ENCODE results near the gene MSH4.
A peak's percentile ranks its signal among the peaks of the same experiment; 100 is the strongest.
"Not testable (repeated sequence)": the region's sequence is repeated elsewhere in the genome, so short reads cannot be mapped to it uniquely, and the experiment has no call there.

MSH4 gene

GRCh38 chr1:75796376-75797272 lies at the start of gene MSH4:
TSS of gene MSH4 (plus strand) at chr1:75796882. CDS start at chr1:75796986, 104 bp downstream.
- DNase-seq (ENCODE audit: low spot score): no peak

DNA sequence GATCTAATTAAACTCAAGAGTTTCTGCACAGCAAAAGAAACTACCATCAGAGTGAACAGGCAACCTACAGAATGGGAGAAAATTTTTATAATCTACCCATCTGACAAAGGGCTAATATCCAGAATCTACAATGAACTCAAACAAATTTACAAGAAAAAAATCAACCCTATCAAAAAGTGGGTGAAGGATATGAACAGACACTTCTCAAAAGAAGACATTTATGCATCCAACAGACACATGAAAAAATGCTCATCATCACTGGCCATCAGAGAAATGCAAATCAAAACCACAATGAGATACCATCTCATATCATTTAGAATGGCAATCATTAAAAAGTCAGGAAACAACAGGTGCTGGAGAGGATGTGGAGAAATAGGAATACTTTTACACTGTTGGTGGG lies 39.5 kb upstream of the MSH4 start:
- not testable (repeated sequence) for DNase-seq (ENCODE audit: low spot score)

DNA sequence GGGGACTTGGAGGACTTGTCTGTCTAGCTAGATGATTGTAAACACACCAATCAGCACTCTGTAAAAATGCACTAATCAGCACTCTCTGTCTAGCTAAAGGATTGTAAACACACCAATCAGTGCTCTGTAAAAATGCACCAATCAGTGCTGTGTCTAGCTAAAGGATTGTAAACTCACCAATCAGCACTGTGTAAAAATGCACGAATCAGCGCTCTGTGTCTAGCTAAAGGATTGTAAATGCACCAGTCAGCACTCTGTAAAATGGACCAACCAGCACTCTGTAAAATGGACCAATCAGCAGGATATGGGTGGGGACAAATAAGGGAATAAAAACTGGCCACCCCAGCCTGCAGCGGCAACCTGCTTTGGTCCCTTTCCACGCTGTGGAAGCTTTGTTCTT lies 38.1 kb upstream of the MSH4 start:
- not testable (repeated sequence) for DNase-seq (ENCODE audit: low spot score)

GRCh38 chr1:75764057-75764655 lies 32.5 kb upstream of the MSH4 start:
- DNase-seq (ENCODE audit: low spot score): no peak

GRCh38 chr1:75765697-75766355 lies 30.9 kb upstream of the MSH4 start:
- peak; percentile 70 for DNase-seq (ENCODE audit: low spot score)

GRCh38 chr1:75768016-75768415 lies 28.7 kb upstream of the MSH4 start:
- peak; percentile 4 for DNase-seq (ENCODE audit: low spot score)

DNA sequence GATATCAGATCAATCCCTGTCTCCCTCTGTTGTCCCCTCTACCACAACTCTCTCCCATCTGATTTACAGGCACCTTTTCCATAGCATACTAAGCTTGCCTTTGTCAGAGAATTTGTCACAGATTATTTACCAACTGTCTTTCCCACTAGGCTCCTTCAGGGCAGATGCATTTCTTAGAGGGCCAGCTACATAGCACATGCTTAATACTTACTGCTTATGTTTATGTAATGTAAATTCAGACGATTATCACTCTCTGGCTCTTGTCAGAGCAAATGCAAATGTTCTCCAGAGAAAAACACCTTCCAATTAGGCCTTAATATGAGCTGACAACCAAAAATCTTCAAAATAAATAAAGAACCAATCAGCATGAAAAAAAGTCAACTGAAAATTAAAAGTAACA lies 25.9 kb upstream of the MSH4 start:
- no peak for DNase-seq (ENCODE audit: low spot score)

DNA sequence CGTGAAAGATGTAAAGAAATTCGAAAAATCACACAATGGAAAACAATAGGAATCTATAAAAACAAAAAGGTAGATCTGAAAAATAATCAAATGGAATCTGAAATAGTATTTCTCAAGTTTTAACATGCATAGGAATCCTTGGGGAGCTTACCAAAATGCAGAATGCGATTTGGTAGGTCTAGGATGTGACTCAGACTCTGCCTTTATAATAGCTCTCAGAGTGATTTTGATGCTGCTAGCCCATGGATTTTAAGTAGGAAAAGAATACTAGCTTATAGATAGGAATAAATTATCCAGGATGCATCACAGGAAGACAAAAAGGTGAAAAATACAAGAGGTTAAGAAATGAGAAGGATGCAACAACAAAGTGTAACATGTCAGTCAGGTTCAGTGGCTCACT lies 24.7 kb upstream of the MSH4 start:
- no peak for DNase-seq (ENCODE audit: low spot score)

DNA sequence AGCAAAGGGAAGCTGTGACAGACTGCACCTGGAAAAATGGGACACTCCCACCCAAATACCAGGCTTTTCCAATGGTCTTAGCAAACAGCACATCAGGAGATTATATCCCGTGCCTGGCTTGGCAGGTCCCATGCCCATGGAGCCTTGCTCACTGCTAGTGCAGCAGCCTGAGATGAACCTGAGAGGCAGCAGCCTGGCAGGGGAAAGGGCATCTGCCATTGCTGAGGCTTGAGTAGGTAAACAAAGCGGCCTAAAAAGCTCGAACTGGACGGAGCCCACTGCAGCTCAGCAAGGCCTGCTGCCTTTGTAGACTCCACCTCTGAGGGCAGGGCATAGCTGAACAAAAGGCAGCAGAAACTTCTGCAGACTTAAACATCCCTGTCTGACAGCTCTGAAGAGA lies 18.9 kb upstream of the MSH4 start:
- not testable (repeated sequence) for DNase-seq (ENCODE audit: low spot score)

DNA sequence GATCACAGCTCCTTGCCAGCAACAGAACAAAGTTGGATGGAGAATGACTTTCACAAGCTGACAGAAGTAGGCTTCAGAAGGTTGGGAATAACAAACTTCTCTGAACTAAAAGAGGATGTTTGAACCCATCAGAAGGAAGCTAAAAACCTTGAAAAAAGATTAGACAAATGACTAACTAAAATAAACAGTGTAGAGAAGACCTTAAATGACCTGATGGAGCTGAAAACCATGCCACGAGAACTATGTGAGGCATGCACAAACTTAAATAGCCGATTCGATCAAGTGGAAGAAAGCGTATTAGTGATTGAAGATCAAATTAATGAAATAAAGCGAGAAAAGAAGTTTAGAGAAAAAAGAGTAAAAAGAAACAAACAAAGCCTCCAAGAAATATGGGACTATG lies 18.0 kb upstream of the MSH4 start:
- DNase-seq (ENCODE audit: low spot score): not testable (repeated sequence)

GRCh38 chr1:75780183-75780582 lies 16.5 kb upstream of the MSH4 start:
- not testable (repeated sequence) for DNase-seq (ENCODE audit: low spot score)

DNA sequence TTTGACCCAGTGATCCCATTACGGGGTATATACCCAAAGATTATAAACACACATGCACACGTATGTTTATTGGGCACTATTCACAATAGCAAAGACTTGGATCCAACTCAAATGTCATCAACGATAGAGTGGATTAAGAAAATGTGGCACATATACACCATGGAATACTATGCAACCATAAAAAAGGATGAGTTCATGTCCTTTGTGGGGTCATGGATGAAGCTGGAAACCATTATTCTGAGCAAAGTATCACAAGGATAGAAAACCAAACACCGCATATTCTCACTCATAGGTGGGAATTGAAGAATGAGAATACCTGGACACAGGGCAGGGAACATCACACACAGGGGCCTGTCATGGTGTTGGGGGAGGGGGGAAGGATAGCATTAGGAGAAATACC lies 12.8 kb upstream of the MSH4 start:
- DNase-seq (ENCODE audit: low spot score): not testable (repeated sequence)

DNA sequence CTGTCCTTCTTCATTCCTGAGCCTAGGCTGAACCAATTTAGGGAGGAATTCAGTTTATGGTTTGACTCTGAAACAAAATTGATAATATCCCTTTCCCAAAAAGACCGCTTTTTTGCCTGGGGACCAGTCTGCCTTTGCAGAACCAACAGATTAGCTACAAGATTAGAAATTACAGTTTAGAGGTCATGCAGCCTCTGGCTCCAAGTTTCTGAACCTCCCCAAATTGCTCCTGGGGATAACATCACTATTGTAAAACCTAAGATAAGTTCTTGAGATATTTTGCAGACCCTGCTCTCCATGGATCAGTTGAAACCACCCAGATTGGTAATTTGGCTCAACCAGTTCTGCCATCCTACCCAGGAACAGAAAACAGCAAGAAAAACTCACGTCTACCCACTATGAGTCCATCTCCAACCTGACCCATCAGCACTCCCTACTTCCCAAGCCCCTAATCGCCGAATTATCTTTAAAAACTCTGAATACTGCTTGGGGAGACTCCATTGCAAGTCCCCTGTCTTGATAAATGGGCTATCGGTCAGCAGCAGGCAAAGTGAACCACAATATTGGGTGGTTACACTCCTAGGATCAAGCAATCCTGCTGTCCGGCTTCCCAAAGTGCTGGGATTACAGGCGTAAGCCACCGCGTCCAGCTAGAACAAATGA lies 11.2 kb upstream of the MSH4 start:
- DNase-seq (ENCODE audit: low spot score): peak; percentile 7

- DNase-seq (ENCODE audit: low spot score): peak; percentile 99
Measured at GRCh38 chr1:75785983-75786853, 10.5 kb upstream of the MSH4 start, which contains the start of gene RABGGTB. TSS of gene RABGGTB (plus strand) at chr1:75786256. CDS start at chr1:75786272, 16 bp downstream.

DNA sequence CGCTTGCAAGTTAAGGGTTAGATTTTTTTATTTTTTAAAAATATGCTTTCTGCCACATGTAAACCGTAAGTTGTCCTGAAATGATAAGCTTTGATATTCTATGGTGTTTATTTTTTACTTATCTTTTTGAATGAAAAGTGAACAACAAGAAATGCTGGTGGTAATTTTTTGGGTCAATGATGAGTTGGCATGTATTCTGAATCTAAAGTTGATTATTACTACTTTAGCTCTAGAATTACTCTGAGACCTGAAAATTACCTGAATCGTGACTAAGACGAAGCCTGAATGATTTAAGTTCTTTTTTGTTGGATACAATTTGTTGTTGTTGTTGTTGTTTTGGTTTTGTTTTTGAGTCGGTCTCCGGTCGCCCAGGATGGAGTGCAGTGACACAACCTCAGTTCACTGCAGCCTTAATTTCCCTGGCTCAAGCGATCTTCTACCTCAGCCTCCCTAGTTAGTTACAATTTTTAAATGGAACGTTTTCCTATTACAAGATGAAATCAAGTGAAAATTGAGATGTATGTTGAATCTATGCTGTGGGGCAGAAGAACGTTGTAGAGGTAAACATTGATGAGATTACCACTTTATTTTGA lies 9.7 kb upstream of the MSH4 start:
- DNase-seq (ENCODE audit: low spot score): no peak

DNA sequence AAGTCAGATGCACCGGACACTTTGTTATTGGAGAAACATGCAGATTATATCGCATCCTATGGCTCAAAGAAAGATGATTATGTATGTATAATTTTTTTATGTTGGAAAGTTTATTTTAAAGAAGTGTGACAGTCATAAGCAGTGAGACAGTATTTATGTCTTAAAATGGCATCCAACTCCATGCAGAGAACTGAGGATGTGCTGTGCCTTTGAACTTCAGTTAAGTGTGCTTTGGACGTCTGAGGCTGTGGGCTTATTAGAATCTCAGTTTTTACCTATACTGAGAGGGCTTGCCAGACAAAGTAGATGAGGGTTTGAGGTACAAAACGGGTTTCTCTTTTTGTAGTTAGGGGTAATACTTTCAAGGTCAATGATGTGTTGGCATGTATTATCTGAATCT lies 9.2 kb upstream of the MSH4 start:
- no peak for DNase-seq (ENCODE audit: low spot score)

DNA sequence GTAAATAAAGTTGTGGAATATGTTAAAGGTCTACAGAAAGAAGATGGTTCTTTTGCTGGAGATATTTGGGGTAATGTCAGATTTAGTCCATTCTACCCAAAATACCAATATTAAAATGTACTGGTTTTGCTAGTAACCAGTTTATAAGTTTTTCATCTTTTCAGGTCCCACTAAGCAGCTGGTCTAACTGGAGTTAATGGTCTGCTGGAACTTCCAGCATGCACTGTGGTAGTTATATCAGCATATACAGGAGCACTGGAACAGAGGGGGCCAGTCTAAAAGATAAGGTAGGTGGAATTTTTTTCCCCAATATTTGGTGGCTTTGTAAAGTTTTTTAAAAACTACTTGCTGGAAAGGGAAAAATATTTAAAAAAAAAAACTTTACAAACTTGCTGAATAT lies 6.7 kb upstream of the MSH4 start:
- DNase-seq (ENCODE audit: low spot score): no peak

DNA sequence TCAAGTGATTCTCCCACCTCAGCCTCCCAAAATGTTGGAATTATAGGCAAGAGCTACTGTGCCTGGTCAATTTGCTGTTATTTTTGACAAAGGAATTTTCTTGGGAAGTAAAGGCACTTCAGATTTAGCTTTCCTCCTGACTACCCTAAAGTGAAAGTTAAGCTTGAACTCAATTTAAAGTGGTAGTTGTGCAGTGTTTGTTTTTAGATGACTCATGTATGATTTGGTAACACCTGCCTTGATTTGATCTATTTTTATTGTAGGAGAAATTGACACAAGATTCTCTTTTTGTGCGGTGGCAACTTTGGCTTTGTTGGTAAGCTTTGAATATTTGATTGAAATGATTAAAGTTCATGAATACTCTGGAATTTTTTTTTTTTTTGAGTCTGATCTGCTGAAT lies 5.7 kb upstream of the MSH4 start:
- no peak for DNase-seq (ENCODE audit: low spot score)

GRCh38 chr1:75792091-75792490 lies 4.6 kb upstream of the MSH4 start:
- no peak for DNase-seq (ENCODE audit: low spot score)

GRCh38 chr1:75794382-75794781 lies 2.3 kb upstream of the MSH4 start:
- no peak for DNase-seq (ENCODE audit: low spot score)

GRCh38 chr1:75795703-75796193 lies 934 bp upstream of the MSH4 start:
- no peak for DNase-seq (ENCODE audit: low spot score)
